Trophoblast cell (in vitro differentiated cells and primary cell): ENCODE data around the gene FRY.

Experiments
- DNase-seq, 2 donors: peaks; one replicate each; pipeline ENCODE4 v3.0.0-alpha.2; 2016
- H2AFZ ChIP-seq: 2 replicates; pipeline ENCODE4 v1.6.1; 2013; ENCODE audit warnings: low read length, moderate library complexity, mild to moderate bottlenecking; ENCODE audit not compliant: insufficient read depth, poor library complexity
- H2AK5ac ChIP-seq: 2 replicates; pipeline ENCODE4 v1.6.1; 2013; ENCODE audit warnings: mild to moderate bottlenecking, low read length
- H2BK120ac ChIP-seq: 2 replicates; pipeline ENCODE4 v1.6.1; 2013; ENCODE audit warnings: low read length, mild to moderate bottlenecking, moderate library complexity; ENCODE audit not compliant: insufficient read depth, poor library complexity
- H2BK12ac ChIP-seq: 2 replicates; pipeline ENCODE4 v1.6.1; 2013; ENCODE audit warnings: mild to moderate bottlenecking, low read length, moderate library complexity
- H2BK5ac ChIP-seq: 2 replicates; pipeline ENCODE4 v1.6.1; 2013; ENCODE audit warnings: low read length, low read depth, moderate library complexity, mild to moderate bottlenecking; ENCODE audit not compliant: poor library complexity
- H3K14ac ChIP-seq: 2 replicates; pipeline ENCODE4 v1.6.1; 2013; ENCODE audit warnings: mild to moderate bottlenecking, low read length
- H3K18ac ChIP-seq: 2 replicates; pipeline ENCODE4 v1.6.1; 2013; ENCODE audit warnings: mild to moderate bottlenecking, low read length
- H3K23ac ChIP-seq: 2 replicates; pipeline ENCODE4 v1.6.1; 2013; ENCODE audit warnings: low read length
- H3K27ac ChIP-seq: 2 replicates; pipeline ENCODE4 v1.5.1; 2013; ENCODE audit warnings: low read depth, mild to moderate bottlenecking, inconsistent platforms, low read length, moderate library complexity
- H3K27me3 ChIP-seq: 2 replicates; pipeline ENCODE4 v1.6.1; 2013; ENCODE audit warnings: inconsistent platforms, mild to moderate bottlenecking, low read length, moderate library complexity; ENCODE audit not compliant: insufficient read depth
- H3K36me3 ChIP-seq, 2 experiments: 1 replicate in 1 of 2; 2 replicates in 1 of 2; pipeline ENCODE4 v1.6.1; 2013; ENCODE audit warnings: low read length in 2 of 2, mild to moderate bottlenecking in 2 of 2, moderate library complexity in 1 of 2; ENCODE audit not compliant: insufficient read depth in 2 of 2, control insufficient read depth in 1 of 2
- H3K4ac ChIP-seq: 2 replicates; pipeline ENCODE4 v1.6.1; 2013; ENCODE audit warnings: low read depth, mild to moderate bottlenecking, low read length, moderate library complexity
- H3K4me1 ChIP-seq, 2 experiments: 1 replicate in 1 of 2; 2 replicates in 1 of 2; pipeline ENCODE4 v1.6.1; 2013; ENCODE audit warnings: low read length in 2 of 2, mild to moderate bottlenecking in 2 of 2, moderate library complexity in 1 of 2; ENCODE audit not compliant: insufficient read depth in 2 of 2, control insufficient read depth in 1 of 2
- H3K4me2 ChIP-seq: 2 replicates; pipeline ENCODE4 v1.6.1; 2013; ENCODE audit warnings: inconsistent platforms, mild to moderate bottlenecking, low read length, moderate library complexity
- H3K4me3 ChIP-seq: 2 replicates; pipeline ENCODE4 v1.5.1; 2013; ENCODE audit warnings: mild to moderate bottlenecking, low read depth, low read length, inconsistent platforms
- H3K79me1 ChIP-seq: one replicate; pipeline ENCODE4 v1.6.1; 2013; ENCODE audit warnings: low read length
- H3K79me2 ChIP-seq: 2 replicates; pipeline ENCODE4 v1.6.1; 2013; ENCODE audit warnings: low read length, mild to moderate bottlenecking; ENCODE audit not compliant: control insufficient read depth, insufficient read depth, poor library complexity
- H3K9ac ChIP-seq: 2 replicates; pipeline ENCODE4 v1.6.1; 2013; ENCODE audit warnings: mild to moderate bottlenecking, low read length
- H3K9me3 ChIP-seq: 2 replicates; pipeline ENCODE4 v1.6.1; 2013; ENCODE audit warnings: low read depth, mild to moderate bottlenecking, control low read depth, inconsistent platforms, low read length; ENCODE audit not compliant: insufficient read depth
- H4K12ac ChIP-seq: 2 replicates; pipeline ENCODE4 v1.6.1; 2013; ENCODE audit warnings: low read depth, mild to moderate bottlenecking, low read length, moderate library complexity
- H4K8ac ChIP-seq: 2 replicates; pipeline ENCODE4 v1.6.1; 2013; ENCODE audit warnings: low read depth, mild to moderate bottlenecking, low read length, moderate library complexity
- H4K91ac ChIP-seq: one replicate; pipeline ENCODE4 v1.6.1; 2013; ENCODE audit warnings: low read depth, mild to moderate bottlenecking, low read length, moderate library complexity
- WGBS: extraction: QIAGEN DNeasy Blood & Tissue Kit; methylation state at CpG from one replicate; pipeline ENCODE4 v1.1.7; 2013; ENCODE audit warnings: missing lambda C conversion rate; ENCODE audit not compliant: insufficient read length, insufficient coverage; ENCODE audit errors: extremely low coverage; 5-methylcytosine and 5-hydroxymethylcytosine counted together

Gene FRY

GRCh38 chr13:32150794-32151193 is 119.2 kb downstream of the FRY start:
- H3K18ac ChIP-seq = no peak overlapping the region
- no peak overlapping the region for H3K14ac ChIP-seq
- H3K27ac ChIP-seq = no peak overlapping the region
- no peak overlapping the region for H2BK12ac ChIP-seq
- no peaks in the 10 kb centered on the region for H3K79me2 ChIP-seq
- H3K36me3 ChIP-seq = no peaks in the 10 kb centered on the region
- H3K4me3 ChIP-seq = no peak overlapping the region
- no peak overlapping the region for H4K12ac ChIP-seq
- no peak overlapping the region for H4K8ac ChIP-seq
- no peak overlapping the region for H3K4ac ChIP-seq
- H3K9me3 ChIP-seq = no peaks in the 10 kb centered on the region
- no peaks in the 10 kb centered on the region for H3K79me1 ChIP-seq
- H2BK5ac ChIP-seq = no peak overlapping the region
- no peak overlapping the region for H4K91ac ChIP-seq
- no peak overlapping the region for H2BK120ac ChIP-seq
- H3K4me1 ChIP-seq = no peaks in the 10 kb centered on the region
- WGBS = no CpG with 5 or more reads among the region's 1 CpG
- no peaks in the 10 kb centered on the region for H3K27me3 ChIP-seq
- no peak overlapping the region for H3K23ac ChIP-seq
- no peak overlapping the region for H2AK5ac ChIP-seq
- H3K9ac ChIP-seq = no peak overlapping the region
- DNase-seq = no peak
- no peak overlapping the region for H2AFZ ChIP-seq
- no peak overlapping the region for H3K4me2 ChIP-seq

GRCh38 chr13:32151240-32151639 is 119.7 kb downstream of the FRY start:
- Histone ChIP-seq H3K18ac (no peak overlapping the region), H4K91ac (no peak overlapping the region), H3K4me1 (no peaks in the 10 kb centered on the region), H4K12ac (no peak overlapping the region), H3K4me2 (no peak overlapping the region), H2BK5ac (no peak overlapping the region), H2BK12ac (no peak overlapping the region), H2AK5ac (no peak overlapping the region), H2BK120ac (no peak overlapping the region), H3K4me3 (no peak overlapping the region), H3K4ac (no peak overlapping the region), H3K27ac (no peak overlapping the region), H3K23ac (no peak overlapping the region), H2AFZ (no peak overlapping the region), H3K79me1 (no peaks in the 10 kb centered on the region), H3K14ac (no peak overlapping the region), H3K9me3 (no peaks in the 10 kb centered on the region), H3K79me2 (no peaks in the 10 kb centered on the region), H3K9ac (no peak overlapping the region), H3K36me3 (no peaks in the 10 kb centered on the region), H3K27me3 (no peaks in the 10 kb centered on the region), H4K8ac (no peak overlapping the region)
- no peak for DNase-seq
- no CpG with 5 or more reads among the region's 5 CpGs for WGBS

GRCh38 chr13:32153056-32153455 is 121.5 kb downstream of the FRY start:
- no peak overlapping the region for H3K23ac ChIP-seq
- H3K18ac ChIP-seq = no peak overlapping the region
- H3K4me3 ChIP-seq = no peak overlapping the region
- H3K4ac ChIP-seq = no peak overlapping the region
- H2AK5ac ChIP-seq = no peak overlapping the region
- H4K8ac ChIP-seq = no peak overlapping the region
- no peaks in the 10 kb centered on the region for H3K9me3 ChIP-seq
- H3K4me2 ChIP-seq = no peak overlapping the region
- H3K27ac ChIP-seq = no peak overlapping the region
- H3K36me3 ChIP-seq = no peaks in the 10 kb centered on the region
- no peaks in the 10 kb centered on the region for H3K79me1 ChIP-seq
- H2AFZ ChIP-seq = no peak overlapping the region
- no peak overlapping the region for H2BK120ac ChIP-seq
- H3K14ac ChIP-seq = no peak overlapping the region
- WGBS = no CpG with 5 or more reads among the region's 3 CpGs
- H4K91ac ChIP-seq = no peak overlapping the region
- no peak overlapping the region for H4K12ac ChIP-seq
- no peak overlapping the region for H3K9ac ChIP-seq
- H3K79me2 ChIP-seq = no peaks in the 10 kb centered on the region
- DNase-seq = no peak
- H2BK5ac ChIP-seq = no peak overlapping the region
- H3K4me1 ChIP-seq = no peaks in the 10 kb centered on the region
- H3K27me3 ChIP-seq = no peaks in the 10 kb centered on the region
- H2BK12ac ChIP-seq = no peak overlapping the region

GRCh38 chr13:32159137-32159869 is 127.7 kb downstream of the FRY start:
- Histone ChIP-seq H2BK12ac (no peak overlapping the region), H3K4me2 (no peak overlapping the region), H3K36me3 (no peaks in the 10 kb centered on the region), H2BK120ac (no peak overlapping the region), H4K8ac (no peak overlapping the region), H3K4me1 (no peaks in the 10 kb centered on the region), H3K79me1 (no peaks in the 10 kb centered on the region), H4K91ac (no peak overlapping the region), H4K12ac (no peak overlapping the region), H3K23ac (no peak overlapping the region), H2BK5ac (no peak overlapping the region), H3K4ac (no peak overlapping the region), H2AFZ (no peak overlapping the region), H3K9ac (no peak overlapping the region), H2AK5ac (no peak overlapping the region), H3K9me3 (no peaks in the 10 kb centered on the region), H3K14ac (no peak overlapping the region), H3K79me2 (no peaks in the 10 kb centered on the region), H3K18ac (no peak overlapping the region), H3K27me3 (no peaks in the 10 kb centered on the region), H3K4me3 (no peak overlapping the region), H3K27ac (no peak overlapping the region)
- WGBS = no CpG with 5 or more reads among the region's 4 CpGs
- DNase-seq = no peak
